GM12878 (cell line): ENCODE data around the gene ZBTB7B. TPM values are rescaled to one million over a fixed set of nuclear protein-coding genes. Genes with fewer than 3 reads are reported as not detected.

Source experiments
- ATAC-seq: fragments of 200-7000 bp; cut with Tn5 transposase; 3 replicates; pipeline ENCODE4 v1.9.1; 2020; ENCODE audit warnings: mild to moderate bottlenecking, moderate library complexity
- BruUV-seq: library from RNA; stranded (reverse); fragments of 400-500 nt; replicated peaks from 2 replicates; lab custom pipeline; 2021; lab: Mats Ljungman, UMichigan
- CTCF ChIA-PET: fragments of 300-600 bp; sonication (Branson Sonifier 250); formaldehyde crosslinking; extraction: SDS; loops from one replicate; lab custom pipeline; 2021; ENCODE audit warnings: inconsistent platforms; lab: Yijun Ruan, JAX
- POLR2A ChIA-PET: fragments of 350-600 bp; formaldehyde crosslinking; extraction: SDS; loops from one replicate; lab custom pipeline; 2021; ENCODE audit warnings: inconsistent platforms; lab: Charles Lee
- RAD21 ChIA-PET: fragments of 300-600 bp; sonication (Branson Sonifier 250); formaldehyde crosslinking; loops from one replicate; lab custom pipeline; 2023; ENCODE audit warnings: antibody characterized with exemption; ENCODE audit not compliant: unreplicated experiment; lab: Charles Lee
- SMC1A ChIA-PET: fragments of 300-600 bp; sonication (Branson Sonifier 250); formaldehyde crosslinking; loops from one replicate; lab custom pipeline; 2023; ENCODE audit not compliant: unreplicated experiment, uncharacterized antibody; lab: Charles Lee
- DNase-seq: peaks from one replicate; pipeline ENCODE4 v3.0.0-alpha.2; 2011; ENCODE audit warnings: low read depth, low spot score
- FAIRE-seq: peaks from 3 replicates; lab custom pipeline; 2011; peaks lifted over from hg19 to GRCh38; lab: Jason Lieb, UNC
- H2AFZ ChIP-seq: 2 replicates; pipeline ENCODE4 v1.6.0; 2011; ENCODE audit warnings: low read depth, low read length, control low read depth; ENCODE audit not compliant: control insufficient read depth
- H3K27ac ChIP-seq: 2 replicates; pipeline ENCODE4 v1.5.1; 2011; ENCODE audit warnings: control low read depth; ENCODE audit not compliant: control insufficient read depth, insufficient read depth
- H3K27me3 ChIP-seq, 2 experiments: replicated peaks in 1 of 2; 2 replicates each; pipeline versions ENCODE4 v1.6.0 to v1.6.1; 2011; ENCODE audit warnings: low read length in 1 of 2; ENCODE audit not compliant: control insufficient read depth in 2 of 2, insufficient read depth in 2 of 2
- H3K36me3 ChIP-seq, 2 experiments: 2 replicates each; pipeline ENCODE4 v1.5.1; 2011; ENCODE audit warnings: low read length in 1 of 2; ENCODE audit not compliant: control insufficient read depth in 2 of 2, insufficient read depth in 2 of 2
- H3K4me1 ChIP-seq: 2 replicates; pipeline ENCODE4 v1.6.1; 2011; ENCODE audit warnings: mild to moderate bottlenecking, low read length, moderate library complexity, mixed read lengths; ENCODE audit not compliant: control insufficient read depth, insufficient read depth
- H3K4me2 ChIP-seq: 2 replicates; pipeline ENCODE4 v1.6.0; 2011; ENCODE audit warnings: control low read depth; ENCODE audit not compliant: control insufficient read depth, insufficient read depth
- H3K4me3 ChIP-seq: fragments of 200-600 bp; sonication (generic); 2 replicates; pipeline ENCODE4 v1.5.1; 2016
- H3K79me2 ChIP-seq: 2 replicates; pipeline ENCODE4 v1.6.0; 2011; ENCODE audit warnings: low read length; ENCODE audit not compliant: control insufficient read depth, insufficient read depth
- H3K9ac ChIP-seq: 2 replicates; pipeline ENCODE4 v1.8.0; 2011; ENCODE audit warnings: low read length, control low read depth, mixed read lengths; ENCODE audit not compliant: control insufficient read depth, insufficient read depth
- H3K9me3 ChIP-seq: replicated peaks from 3 replicates; pipeline ENCODE4 v1.5.1; 2011; ENCODE audit warnings: mild to moderate bottlenecking, low read length; ENCODE audit not compliant: control insufficient read depth, insufficient read depth
- H4K20me1 ChIP-seq: 2 replicates; pipeline ENCODE4 v1.6.0; 2011; ENCODE audit not compliant: control insufficient read depth, insufficient read depth
- ATF7 ChIP-seq: fragments of 450-650 bp; IDR thresholded peaks from 2 replicates; pipeline ENCODE4 v1.6.1; 2016; ENCODE audit warnings: low read depth, mild to moderate bottlenecking
- BCL11A ChIP-seq: IDR thresholded peaks from 2 replicates; pipeline ENCODE4 v1.6.1; 2011; ENCODE audit warnings: low read depth, low read length
- BHLHE40 ChIP-seq, 2 experiments: fragments of 450-650 bp in 1 of 2; IDR thresholded peaks; 2 replicates each; pipeline ENCODE4 v1.6.1; 2011 to 2017; ENCODE audit warnings: low read depth in 2 of 2, borderline replicate concordance in 1 of 2, improper control_type of control experiment in 1 of 2, low read length in 1 of 2, mild to moderate bottlenecking in 1 of 2
- CHD2 ChIP-seq: IDR thresholded peaks from 2 replicates; pipeline ENCODE4 v1.6.1; 2011; ENCODE audit warnings: low read depth, low read length, improper control_type of control experiment, borderline replicate concordance
- EED ChIP-seq: sonication (generic); IDR thresholded peaks from 2 replicates; pipeline ENCODE4 v1.6.1; 2016; ENCODE audit warnings: antibody characterized with exemption, low read depth
- FOXK2 ChIP-seq: fragments of 450-650 bp; IDR thresholded peaks from 2 replicates; pipeline ENCODE4 v1.6.1; 2017; ENCODE audit warnings: mild to moderate bottlenecking, moderate library complexity
- IKZF2 ChIP-seq, 2 experiments: fragments of 450-650 bp; IDR thresholded peaks; 2 replicates each; pipeline ENCODE4 v1.6.1; 2017; ENCODE audit warnings: mild to moderate bottlenecking in 2 of 2, moderate library complexity in 2 of 2
- NFXL1 ChIP-seq: fragments of 450-650 bp; IDR thresholded peaks from 2 replicates; pipeline ENCODE4 v1.6.1; 2017; ENCODE audit warnings: antibody characterized with exemption, mild to moderate bottlenecking, borderline replicate concordance
- NFYB ChIP-seq: IDR thresholded peaks from 2 replicates; pipeline ENCODE4 v1.6.1; 2011; ENCODE audit warnings: low read depth, mild to moderate bottlenecking, low read length, improper control_type of control experiment, moderate library complexity; ENCODE audit not compliant: insufficient read depth
- PAX8 ChIP-seq: fragments of 450-650 bp; IDR thresholded peaks from 2 replicates; pipeline ENCODE4 v1.6.1; 2017; ENCODE audit warnings: mild to moderate bottlenecking, moderate library complexity
- RAD21 ChIP-seq: IDR thresholded peaks from 2 replicates; pipeline ENCODE4 v1.6.1; 2011; ENCODE audit warnings: mild to moderate bottlenecking, low read depth, low read length, moderate library complexity; ENCODE audit not compliant: insufficient read depth
- RAD51 ChIP-seq: fragments of 450-650 bp; IDR thresholded peaks from 2 replicates; pipeline ENCODE4 v1.6.1; 2016; ENCODE audit warnings: moderate library complexity, mild to moderate bottlenecking, inconsistent platforms
- SMARCA5 ChIP-seq: fragments of 450-650 bp; IDR thresholded peaks from 2 replicates; pipeline ENCODE4 v1.6.1; 2017; ENCODE audit warnings: mild to moderate bottlenecking
- SMC3 ChIP-seq: IDR thresholded peaks from 2 replicates; pipeline ENCODE4 v1.6.1; 2011; ENCODE audit warnings: low read length, improper control_type of control experiment, borderline replicate concordance
- STAT3 ChIP-seq: IDR thresholded peaks from 2 replicates; pipeline ENCODE4 v1.6.1; 2011; ENCODE audit warnings: low read depth, low read length, improper control_type of control experiment
- TAF1 ChIP-seq: IDR thresholded peaks from 2 replicates; pipeline ENCODE4 v1.6.1; 2011; ENCODE audit warnings: mild to moderate bottlenecking, low read depth, low read length, borderline replicate concordance
- TCF3 ChIP-seq: IDR thresholded peaks from 2 replicates; pipeline ENCODE4 v1.6.1; 2012; ENCODE audit warnings: low read depth, mild to moderate bottlenecking, low read length, borderline replicate concordance; ENCODE audit not compliant: insufficient read depth
- WGBS: methylation state at CpG from one replicate; pipeline ENCODE4 v1.1.6; 2016; ENCODE audit warnings: low lambda C conversion rate; ENCODE audit not compliant: insufficient replicate concordance, insufficient coverage; ENCODE audit errors: missing lambda C conversion rate; 5-methylcytosine and 5-hydroxymethylcytosine counted together
- in situ Hi-C: fragments of 300-500 bp; cut with MboI; formaldehyde crosslinking; loops from 9 replicates; pipeline ENCODE4 v1.14.3; 2018; ENCODE audit warnings: mixed read lengths
- intact Hi-C: fragments of 100-400 bp; cut with micrococcal nuclease; formaldehyde crosslinking; loops from one replicate; pipeline ENCODE4 v1.14.2; 2022; ENCODE audit not compliant: unreplicated experiment
- polyA plus RNA-seq, 11 experiments: library from polyadenylated mRNA; depleted of rRNA in 4 of 11; unstranded in 6 of 11; stranded (reverse) in 5 of 11; fragments of >200 nt; fragmentation: Nextera tagmentation in 4 of 11; fragmentation: Illumina TruSeq in 1 of 11; extraction: Ambion mirVana in 4 of 11; extraction: Trizol in 1 of 11; gene quantifications; 1 replicate in 1 of 11; 2 replicates in 10 of 11; pipeline versions ENCODE4 v1.2.1 to v1.2.3, GENCODE V29; 2011 to 2016; ENCODE audit warnings: inconsistent platforms in 2 of 11, missing spikeins in 2 of 11, low read depth in 1 of 11
- total RNA-seq, 4 experiments: library from RNA; depleted of rRNA in 3 of 4; stranded (reverse); fragments of >200 nt in 3 of 4; fragmentation: Illumina TruSeq in 1 of 4; extraction: Trizol in 1 of 4; gene quantifications; 2 replicates each; pipeline versions ENCODE4 v1.2.1 to v1.2.3, GENCODE V29; 2013 to 2021
- TF ChIP-seq, protein P1 (sequence below): fragments of 450-650 bp; IDR thresholded peaks from 2 replicates; pipeline ENCODE4 v1.6.1; 2018; ENCODE audit warnings: mild to moderate bottlenecking, low read depth, moderate library complexity; ENCODE audit not compliant: partially characterized antibody
- TF ChIP-seq, protein P2 (sequence below): fragments of 150-350 bp; IDR thresholded peaks from 2 replicates; pipeline ENCODE4 v1.6.1; 2014; ENCODE audit warnings: mild to moderate bottlenecking, low read depth, low read length

Gene ZBTB7B
- total and polyA plus RNA-seq, 10 of the 15 experiments (the other 5 are each of a cell fraction or from before 2014, with no cell fraction given): 0.11 to 44.9 (median 11.3) TPM

DNA sequence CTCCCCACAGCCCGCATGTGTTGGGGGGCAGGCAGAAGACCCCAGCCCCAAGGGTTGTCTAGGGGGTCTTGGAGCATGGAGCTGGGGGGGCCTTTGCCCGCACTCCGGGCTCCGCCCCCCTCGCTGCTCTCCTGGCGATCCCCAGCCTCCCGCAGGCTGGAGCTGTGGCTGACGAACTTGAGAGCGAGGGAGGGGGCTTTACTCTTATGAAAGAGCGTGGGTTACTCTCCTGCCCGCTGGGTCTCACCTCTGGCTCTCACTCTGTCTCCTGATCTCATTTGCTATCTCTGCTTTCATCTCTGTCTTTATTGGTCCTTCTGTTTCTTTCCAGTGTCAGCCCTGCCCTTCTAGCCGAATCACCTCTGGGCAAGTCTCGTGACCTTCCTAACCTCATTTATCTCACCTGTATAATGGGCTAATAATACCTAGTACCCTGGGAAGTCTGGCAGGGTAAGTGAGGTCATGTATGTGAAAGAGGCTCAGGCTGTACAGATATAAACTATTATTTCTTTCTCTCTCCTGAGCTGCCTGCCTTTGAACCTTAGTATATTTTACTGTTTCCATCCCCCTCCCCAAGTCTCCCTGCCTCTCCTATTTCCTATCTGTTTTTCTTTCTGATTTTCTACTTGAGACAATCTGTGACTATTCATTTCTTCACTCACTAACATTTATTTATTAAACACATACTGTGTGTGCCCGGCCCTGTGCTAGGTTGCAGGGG, 61.7 kb downstream of the ZBTB7B start:
- in situ Hi-C loops: loop anchor here (5.0 kb wide), 1 partner anchor 502 kb away; no protein-coding TSS in a partner anchor
- no peak for TF ChIP-seq NFYB
- TF ChIP-seq SMARCA5: peak; percentile 79; the same call in 1 of the 2 replicates
- no peak for TF ChIP-seq TAF1
- TF ChIP-seq IKZF2 (IDR thresholded peaks at IDR 0.05): peak in 1 of 2 experiments; percentile 24; a peak in 2 of 4 replicates
- TF ChIP-seq FOXK2: no peak
- TF ChIP-seq BCL11A: no peak
- TF ChIP-seq STAT3: no peak
- no peak for TF ChIP-seq PAX8
- no peak for TF ChIP-seq TCF3
- peak; percentile 67 for TF ChIP-seq ATF7
- TF ChIP-seq NFXL1: no peak
- TF ChIP-seq RAD21: no peak
- no peak for TF ChIP-seq CHD2
- TF ChIP-seq EED: no peak
- TF ChIP-seq SMC3: no peak
- TF ChIP-seq, protein P1, sequence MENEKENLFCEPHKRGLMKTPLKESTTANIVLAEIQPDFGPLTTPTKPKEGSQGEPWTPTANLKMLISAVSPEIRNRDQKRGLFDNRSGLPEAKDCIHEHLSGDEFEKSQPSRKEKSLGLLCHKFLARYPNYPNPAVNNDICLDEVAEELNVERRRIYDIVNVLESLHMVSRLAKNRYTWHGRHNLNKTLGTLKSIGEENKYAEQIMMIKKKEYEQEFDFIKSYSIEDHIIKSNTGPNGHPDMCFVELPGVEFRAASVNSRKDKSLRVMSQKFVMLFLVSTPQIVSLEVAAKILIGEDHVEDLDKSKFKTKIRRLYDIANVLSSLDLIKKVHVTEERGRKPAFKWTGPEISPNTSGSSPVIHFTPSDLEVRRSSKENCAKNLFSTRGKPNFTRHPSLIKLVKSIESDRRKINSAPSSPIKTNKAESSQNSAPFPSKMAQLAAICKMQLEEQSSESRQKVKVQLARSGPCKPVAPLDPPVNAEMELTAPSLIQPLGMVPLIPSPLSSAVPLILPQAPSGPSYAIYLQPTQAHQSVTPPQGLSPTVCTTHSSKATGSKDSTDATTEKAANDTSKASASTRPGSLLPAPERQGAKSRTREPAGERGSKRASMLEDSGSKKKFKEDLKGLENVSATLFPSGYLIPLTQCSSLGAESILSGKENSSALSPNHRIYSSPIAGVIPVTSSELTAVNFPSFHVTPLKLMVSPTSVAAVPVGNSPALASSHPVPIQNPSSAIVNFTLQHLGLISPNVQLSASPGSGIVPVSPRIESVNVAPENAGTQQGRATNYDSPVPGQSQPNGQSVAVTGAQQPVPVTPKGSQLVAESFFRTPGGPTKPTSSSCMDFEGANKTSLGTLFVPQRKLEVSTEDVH: no peak
- TF ChIP-seq RAD51: peak; percentile 75
- TF ChIP-seq, protein P2, sequence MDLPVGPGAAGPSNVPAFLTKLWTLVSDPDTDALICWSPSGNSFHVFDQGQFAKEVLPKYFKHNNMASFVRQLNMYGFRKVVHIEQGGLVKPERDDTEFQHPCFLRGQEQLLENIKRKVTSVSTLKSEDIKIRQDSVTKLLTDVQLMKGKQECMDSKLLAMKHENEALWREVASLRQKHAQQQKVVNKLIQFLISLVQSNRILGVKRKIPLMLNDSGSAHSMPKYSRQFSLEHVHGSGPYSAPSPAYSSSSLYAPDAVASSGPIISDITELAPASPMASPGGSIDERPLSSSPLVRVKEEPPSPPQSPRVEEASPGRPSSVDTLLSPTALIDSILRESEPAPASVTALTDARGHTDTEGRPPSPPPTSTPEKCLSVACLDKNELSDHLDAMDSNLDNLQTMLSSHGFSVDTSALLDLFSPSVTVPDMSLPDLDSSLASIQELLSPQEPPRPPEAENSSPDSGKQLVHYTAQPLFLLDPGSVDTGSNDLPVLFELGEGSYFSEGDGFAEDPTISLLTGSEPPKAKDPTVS: no peak
- peak; percentile 90 to 94 for TF ChIP-seq BHLHE40 (IDR thresholded peaks at IDR 0.05; ENCODE audit: borderline replicate concordance in 1 of 2, low read depth in 2 of 2, low read length in 1 of 2)

More for the DNA sequence above, 61.7 kb downstream of the ZBTB7B start:
- peak overlapping the region; percentile 84; the same call in 1 of the 2 replicates for H3K9ac ChIP-seq
- peak; percentile 31 for ATAC-seq
- H3K4me2 ChIP-seq: peak overlapping the region; percentile 96
- RAD21 ChIA-PET: interaction anchor here (0.6 to 4.7 kb wide), 9 partner anchors 12 to 504 kb away, joined by 3 to 63 read pairs (median 3); partner anchors contain the start of genes EFNA3 and KRTCAP2
- no peaks in the 10 kb centered on the region for H3K27me3 ChIP-seq
- 7% methylated on average over 14 of the region's 14 CpGs for whole genome bisulfite sequencing
- FAIRE-seq: peak; percentile 70
- no peaks in the 10 kb centered on the region; a peak in 2 of 4 replicates for H3K36me3 ChIP-seq
- peak overlapping the region; percentile 95 for H3K4me3 ChIP-seq
- CTCF ChIA-PET: interaction anchor here (1.2 to 15.5 kb wide), 8 partner anchors 11 to 103 kb away, joined by 3 to 195 read pairs (median 7); partner anchors contain the start of gene ADAM15
- no peaks in the 10 kb centered on the region for H3K9me3 ChIP-seq
- DNase-seq: no peak
- no peak overlapping the region for H3K27ac ChIP-seq
- BruUV-seq: no TSS peak
- peak overlapping the region; percentile 51 for H2AFZ ChIP-seq
- SMC1A ChIA-PET: interaction anchor here (1.1 to 1.8 kb wide), 8 partner anchors 9 to 395 kb away, joined by 3 to 14 read pairs (median 4); partner anchors contain the start of gene EFNA3
- intact Hi-C loops: loop anchor here (5.0 kb wide), 3 partner anchors 92 to 397 kb away; partner anchors contain the start of genes CKS1B and SHC1
- POLR2A ChIA-PET: interaction anchor here (0.6 to 1.5 kb wide), 8 partner anchors 11 to 125 kb away, joined by 3 to 12 read pairs (median 4); no protein-coding TSS in a partner anchor
- H4K20me1 ChIP-seq: no peaks in the 10 kb centered on the region
- H3K79me2 ChIP-seq: no peaks in the 10 kb centered on the region
- peaks cover 16% of the 10 kb centered on the region for H3K4me1 ChIP-seq
